HG02938 (cell line): ENCODE results near the gene SMIM1.
"Not testable (repeated sequence)": the region's sequence is repeated elsewhere in the genome, so short reads cannot be mapped to it uniquely, and the experiment has no call there.

Experiments
- ATAC-seq: cut with Tn5 transposase; IDR thresholded peaks from one replicate; pipeline ENCODE4 v1.9.1; 2021; ENCODE audit warnings: mild to moderate bottlenecking, moderate library complexity; ENCODE audit not compliant: unreplicated experiment

Gene SMIM1

DNA sequence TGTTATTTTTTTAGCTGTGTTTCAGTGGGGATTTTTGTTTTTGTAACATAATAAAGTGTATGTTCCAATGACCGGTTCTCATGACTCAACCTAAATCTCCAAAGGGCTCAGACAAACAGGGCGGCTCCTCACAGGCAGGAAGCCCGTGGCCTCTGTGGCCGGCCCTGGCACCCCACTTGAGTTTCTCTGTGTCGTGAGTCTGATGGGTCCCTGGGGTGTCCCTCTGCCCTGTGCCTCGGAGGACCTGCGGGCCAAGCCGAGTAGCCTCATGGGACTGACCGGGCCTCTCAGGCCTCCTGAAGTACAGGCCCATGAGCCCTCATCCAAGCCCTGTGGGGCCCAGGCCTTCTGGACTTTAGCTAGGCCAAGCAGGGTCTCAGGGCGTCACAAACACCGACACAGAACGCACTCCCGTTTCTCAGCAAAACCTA is 36.4 kb upstream of the SMIM1 start:
- no peak for ATAC-seq

DNA sequence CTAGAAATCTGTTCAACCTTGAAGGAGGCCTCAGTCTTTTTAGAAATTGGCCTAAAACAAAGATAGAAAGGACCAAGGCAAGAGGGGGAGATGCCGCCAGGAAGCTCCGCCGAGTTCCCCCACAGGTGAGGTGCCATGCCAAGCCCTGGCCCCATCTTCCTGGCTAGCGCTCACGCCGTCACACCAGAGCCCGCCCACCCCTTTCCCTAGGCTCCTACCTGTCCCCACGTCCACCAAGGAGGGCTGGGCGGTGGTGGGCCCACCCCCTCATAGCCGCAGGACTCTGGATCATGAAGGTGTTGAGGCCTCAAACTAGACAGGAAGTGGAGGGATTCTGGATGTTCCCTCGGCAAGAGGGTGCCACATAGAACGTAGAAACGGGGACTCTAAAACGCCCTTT is 35.8 kb upstream of the SMIM1 start:
- ATAC-seq = no peak

DNA sequence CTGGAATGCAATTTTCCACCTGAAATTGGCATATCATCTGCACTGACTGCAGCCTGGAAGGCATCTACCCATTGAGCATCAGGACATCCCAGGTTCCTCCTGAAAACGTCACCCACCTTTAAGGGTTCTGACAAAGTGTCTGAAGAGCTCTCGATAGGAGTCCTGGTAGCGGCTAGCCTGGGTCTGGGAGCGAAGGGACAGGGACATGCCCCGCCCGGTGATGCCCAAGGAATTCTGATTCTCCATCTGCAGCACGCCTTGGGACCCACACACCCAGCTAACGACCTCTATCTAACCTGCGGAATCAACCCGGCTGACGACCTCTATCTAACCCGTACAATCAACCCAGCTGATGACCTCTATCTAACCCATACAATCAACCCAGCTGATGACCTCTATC is 33.6 kb upstream of the SMIM1 start:
- no peak for ATAC-seq

DNA sequence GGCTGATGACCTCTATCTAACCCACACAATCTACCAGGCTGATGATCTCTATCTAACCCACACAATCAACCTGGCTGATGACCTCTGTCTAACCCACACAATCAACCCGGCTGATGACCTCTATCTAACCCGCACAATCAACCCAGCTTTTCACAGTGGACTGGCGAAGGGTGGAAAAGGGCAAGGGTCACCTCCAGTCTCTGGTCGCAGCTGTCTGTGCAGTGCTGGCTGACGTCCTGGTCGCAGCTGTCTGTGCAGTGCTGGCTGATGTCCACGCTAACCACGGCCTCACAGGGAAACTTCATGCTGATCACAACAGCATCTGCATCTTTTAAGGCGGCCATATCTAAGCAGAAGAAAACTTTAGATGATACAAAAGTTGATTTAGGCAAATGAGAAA is 32.5 kb upstream of the SMIM1 start:
- ATAC-seq = no peak

DNA sequence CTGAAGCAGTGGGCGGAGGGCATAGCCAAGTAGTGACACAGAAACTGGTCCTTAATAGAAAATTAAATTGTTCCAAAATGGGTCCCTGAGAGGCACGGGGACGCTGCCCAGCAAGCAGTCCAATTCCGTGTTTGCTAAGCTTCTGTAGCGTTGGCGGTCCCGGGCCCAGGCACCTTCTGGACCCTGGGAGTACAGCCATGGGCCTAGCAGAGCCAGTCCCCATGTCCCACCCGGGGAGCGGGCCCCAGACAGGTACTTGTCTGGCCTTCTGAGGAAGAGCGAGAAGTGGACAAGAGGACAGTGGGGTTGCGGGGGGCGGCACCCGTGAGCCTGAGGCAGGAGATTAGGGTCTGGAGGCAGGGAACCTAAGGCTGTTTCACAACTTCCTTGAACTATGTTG is 31.8 kb upstream of the SMIM1 start:
- ATAC-seq = no peak

DNA sequence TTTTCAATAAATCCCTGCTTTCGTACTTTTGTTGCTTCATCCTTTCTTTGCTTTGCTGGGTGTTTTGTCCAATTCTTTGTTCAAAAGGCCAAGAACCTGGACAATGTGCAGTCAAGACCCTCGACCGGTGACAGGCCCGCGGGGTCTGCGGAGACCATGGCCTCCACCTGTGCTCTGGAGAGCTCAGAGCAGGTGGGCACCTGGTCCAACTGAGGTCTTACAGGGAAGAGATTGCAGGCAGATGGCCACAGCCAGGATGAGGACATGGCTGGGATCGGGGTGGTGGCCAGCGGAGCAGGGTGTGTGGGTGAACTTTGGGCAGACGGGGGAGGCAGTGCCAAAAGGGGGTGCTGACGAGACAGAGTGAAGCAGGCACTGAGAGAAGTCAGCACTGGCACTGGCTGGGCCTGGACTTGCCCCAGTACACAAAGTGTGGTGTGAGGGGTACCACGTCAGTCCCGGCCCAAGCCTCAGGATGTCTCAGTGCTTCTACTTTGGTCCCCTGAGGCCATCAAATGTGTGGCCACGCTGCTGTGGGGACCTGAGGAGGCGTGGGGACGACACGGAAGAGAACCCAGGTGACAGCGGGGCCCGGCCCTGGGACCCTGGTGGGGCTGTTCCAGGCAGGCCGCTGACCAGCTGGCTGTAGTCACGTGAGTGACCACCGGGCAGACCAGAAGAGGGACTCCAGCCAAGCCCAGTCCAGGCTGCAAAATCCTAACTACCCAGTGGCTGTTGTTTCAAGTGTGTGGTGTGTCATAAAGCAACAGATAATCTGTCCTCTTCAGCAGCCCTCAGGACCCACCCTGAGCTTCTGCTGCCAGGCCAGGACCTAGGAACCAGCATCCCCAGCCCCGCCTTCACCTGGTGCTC is 30.7 kb upstream of the SMIM1 start:
- ATAC-seq = no peak

DNA sequence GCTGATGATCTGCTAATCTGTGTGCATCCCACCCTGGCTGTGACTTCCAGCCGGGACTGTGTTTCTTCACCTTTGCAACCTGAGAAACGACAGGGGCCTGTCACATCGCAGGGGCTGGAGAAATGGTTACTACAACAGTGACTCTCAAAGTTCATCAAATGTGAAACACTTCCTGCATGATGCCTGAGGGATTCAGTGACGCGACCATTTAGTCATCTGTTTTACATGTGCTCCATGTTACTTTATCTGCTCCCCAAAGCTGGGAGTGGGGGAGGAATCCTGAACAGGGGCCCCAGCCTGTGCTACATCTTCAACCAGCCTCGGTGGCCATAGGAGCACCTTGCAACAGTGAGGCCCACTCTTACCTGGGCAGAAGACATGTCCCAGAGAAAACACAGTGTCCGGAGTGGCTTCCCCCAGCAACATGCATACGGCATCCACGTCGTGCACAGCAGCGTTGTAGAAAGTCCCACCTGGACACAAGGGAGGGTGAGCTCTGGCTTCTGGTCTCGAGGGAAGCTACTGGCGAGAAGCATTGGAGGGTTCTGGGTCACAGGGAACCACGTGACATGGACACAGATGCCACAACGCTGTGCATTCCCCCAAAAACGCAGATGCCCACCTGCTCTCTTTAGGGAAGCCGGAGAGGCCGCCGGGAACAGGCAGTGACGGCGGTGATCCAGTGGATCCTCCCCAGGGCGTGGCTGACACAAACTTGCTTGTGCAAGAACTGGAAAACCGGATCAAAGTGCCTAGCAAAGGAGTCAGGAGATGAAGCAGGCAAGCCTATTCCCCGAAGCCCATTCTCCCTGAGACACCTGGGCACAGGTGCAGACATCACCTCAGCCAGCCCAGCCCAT is 29.9 kb upstream of the SMIM1 start:
- no peak for ATAC-seq

DNA sequence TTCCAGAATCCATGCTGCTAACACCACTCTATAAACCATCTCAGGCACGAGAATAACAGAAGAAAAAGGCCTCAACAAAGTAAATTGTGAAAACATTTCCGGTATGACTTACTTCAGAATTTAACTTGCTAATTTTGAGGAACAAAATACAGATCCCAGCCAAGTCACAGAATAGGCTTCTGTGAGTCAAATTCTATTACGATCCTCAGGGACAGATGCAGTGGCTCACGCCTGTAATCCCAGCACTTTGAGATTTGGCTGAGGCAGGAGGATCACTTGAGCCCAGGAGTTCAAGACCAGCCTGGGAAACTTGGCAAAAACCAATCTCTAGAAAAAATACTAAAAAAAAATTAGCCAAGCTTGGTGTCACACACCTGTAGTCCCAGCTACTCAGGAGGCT is 29.1 kb upstream of the SMIM1 start:
- ATAC-seq = no peak

DNA sequence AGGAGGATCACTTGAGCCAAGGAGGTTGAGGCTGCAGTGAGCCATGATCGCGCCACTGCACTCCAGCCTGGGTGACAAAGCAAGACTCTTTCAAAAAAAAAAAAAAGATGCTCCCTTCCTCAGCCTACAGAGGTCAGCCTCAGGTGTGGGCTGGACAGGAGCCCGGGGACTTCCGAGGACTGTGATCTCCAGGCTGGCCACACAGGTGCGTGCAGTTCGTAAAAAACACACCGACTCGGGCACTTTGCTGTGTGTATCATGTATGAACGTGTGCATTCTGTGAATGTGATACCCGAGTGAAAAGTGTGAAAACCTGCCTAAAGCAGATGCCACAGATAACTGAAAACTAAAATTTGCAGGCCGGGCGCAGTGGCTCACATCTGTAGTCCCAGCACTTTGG is 28.7 kb upstream of the SMIM1 start:
- ATAC-seq = no peak

DNA sequence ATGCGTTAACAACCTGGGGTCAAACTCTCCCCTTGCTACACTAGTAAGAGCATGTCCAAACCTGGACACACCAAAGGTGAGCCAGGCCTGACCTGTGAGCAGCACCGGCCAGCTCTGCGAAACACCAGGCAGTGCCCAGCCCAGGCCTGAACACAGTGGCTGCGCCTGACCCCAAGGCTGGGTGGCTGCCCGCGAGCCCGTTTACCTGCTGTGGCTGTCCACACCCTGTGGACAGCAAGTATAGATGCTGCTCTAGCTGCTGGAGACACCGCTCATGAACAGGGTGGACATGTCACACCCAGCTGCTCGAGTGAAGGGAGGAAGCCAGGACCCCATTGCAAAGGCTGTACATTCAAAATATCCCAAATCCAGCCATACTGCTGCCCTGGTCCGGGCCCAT is 27.9 kb upstream of the SMIM1 start:
- no peak for ATAC-seq

DNA sequence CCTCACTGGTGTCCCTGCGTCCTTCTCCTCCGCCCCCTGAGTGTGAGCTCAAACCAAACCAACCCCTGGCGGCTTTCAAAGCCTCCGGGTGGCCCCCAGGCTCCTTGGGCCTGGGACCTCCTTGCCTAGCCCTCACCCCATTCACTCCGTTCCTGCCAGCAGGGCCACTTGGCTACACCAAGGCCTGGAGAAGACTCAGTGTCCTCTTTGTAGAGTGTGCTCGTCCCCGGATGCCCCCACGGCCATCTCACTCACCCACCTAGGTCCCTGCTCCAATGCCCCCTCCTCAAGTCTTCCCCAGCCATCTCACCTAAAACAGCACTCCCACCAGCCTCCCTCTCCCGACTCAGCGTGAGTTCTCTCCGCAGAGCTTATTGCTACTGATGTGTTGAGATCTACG is 27.5 kb upstream of the SMIM1 start:
- no peak for ATAC-seq

DNA sequence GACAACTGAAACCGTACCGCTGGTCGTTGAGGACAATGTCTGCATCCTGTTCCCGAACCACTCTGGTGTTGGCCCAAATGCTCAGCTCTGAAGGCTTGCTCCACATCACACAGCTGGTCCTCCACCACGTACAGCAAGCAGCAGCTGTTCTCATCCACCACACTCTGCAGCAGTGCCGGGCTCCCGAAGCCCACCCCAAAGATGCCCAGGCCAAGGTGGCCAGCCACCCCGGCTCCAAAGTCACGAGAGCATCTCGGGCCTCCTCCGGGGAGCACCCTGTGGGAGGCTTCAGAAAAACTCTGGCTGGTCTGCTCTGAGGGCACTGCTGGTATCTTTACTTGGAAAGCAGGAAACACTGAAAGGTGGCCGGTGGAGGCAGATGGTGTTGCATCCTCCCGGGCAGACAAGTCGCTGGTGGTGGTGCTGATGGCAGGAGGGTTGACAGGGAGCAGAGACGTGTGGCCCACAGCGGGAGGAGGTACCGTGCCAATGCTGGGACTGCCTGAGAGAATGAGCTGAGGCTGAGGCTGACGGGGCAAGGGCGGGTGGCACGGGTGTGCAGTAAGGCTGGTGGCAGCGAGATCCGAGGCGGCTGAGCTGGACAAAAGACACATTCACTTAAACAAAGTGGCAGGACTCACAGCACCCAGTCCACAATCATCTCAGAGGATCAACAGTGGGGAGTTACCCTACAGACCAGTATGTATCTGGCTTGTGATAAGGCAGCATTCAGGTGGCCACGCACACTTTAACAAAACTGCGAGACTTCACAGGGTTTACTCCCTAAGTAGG is 26.8 kb upstream of the SMIM1 start:
- ATAC-seq = no peak

DNA sequence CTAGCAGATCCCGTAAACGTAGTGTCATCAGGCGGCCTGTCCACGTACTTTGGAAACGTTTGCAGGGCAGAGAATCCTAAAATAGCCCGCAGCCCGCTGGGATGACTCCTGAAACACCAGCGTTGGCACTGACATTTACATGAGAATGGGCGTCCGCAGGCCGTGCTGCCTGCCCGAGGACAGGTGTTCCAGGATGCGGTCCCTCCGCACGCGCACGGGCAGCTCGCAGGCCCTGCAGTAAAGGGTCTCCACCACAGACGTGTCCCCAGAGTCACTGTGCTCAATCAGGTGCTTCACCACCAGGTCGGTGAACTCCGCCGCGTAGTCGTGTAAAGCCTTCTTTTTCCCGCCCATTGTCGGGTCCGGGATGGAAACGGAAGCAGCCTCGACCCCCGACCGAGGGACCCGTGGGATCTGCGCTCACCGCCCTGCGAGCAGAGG is 26.1 kb upstream of the SMIM1 start:
- no peak for ATAC-seq

DNA sequence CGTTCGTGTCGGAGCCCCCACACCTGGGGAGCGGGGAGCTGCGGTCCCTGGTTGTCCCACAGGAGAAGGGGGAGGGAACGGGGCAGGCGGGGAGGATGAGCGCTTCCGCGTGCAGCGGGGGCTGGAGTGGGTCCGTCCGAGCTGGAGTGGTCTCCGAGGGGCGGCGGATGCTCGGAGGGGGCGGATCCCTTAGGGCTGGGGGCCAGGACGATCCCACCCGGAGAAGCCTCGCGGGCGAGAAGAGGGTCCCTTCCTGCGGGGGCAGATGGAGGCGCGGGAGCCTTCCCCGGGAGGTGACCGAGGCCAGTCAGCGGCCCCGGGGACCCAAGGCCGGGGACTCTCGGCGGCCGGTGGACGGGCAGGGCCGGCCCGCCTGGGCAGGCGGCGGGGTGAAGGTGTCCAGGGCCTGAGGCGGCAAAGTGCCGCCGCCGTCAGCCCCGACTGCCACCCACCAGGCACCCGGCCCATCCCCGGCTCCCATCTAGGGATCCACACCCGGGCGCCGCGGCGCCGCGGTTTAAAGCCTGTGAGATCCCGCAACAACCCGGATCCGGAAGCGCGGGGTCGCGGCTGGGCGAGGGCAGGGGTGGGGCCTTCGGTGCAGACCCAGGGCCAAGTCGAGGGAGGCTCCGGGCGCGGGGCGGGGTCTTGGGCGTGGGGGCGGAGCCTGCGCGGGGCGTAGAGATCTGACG is 25.6 kb upstream of the SMIM1 start:
- ATAC-seq = no peak

DNA sequence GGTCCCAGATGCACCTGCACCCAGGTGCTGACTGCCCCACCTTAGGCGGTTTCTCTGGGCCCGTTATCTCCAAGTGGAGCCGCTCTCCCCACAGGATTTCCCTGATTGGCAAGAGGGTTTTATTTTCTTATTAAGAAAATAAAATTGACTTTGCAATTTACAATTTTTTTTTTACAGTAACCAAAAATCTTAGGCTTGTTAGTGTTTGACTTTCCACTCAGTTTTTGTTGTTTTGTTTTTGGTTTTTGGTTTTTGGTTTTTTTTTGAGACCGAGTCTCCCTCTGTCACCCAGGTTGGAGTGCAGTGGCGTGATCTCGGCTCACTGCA is 25.1 kb upstream of the SMIM1 start:
- ATAC-seq = no peak

DNA sequence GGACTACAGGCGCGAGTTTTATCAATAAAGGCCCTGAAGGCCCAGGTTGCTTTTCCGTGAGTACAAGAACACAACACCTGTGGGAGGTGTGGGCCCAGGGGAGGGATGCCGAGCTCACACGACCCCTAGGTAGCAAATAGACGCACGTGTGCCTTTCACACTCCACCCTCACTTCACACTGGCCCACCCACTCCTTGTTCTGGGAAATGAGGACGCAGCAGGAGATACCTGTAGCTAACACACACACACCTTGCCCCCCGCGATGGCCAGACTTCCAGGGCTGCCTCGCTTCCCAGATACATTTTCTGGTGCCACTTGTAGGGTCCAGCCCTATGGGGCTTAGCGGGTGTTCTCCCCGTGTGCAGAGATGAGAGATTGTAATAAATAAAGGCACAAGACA is 24.6 kb upstream of the SMIM1 start:
- ATAC-seq = no peak

DNA sequence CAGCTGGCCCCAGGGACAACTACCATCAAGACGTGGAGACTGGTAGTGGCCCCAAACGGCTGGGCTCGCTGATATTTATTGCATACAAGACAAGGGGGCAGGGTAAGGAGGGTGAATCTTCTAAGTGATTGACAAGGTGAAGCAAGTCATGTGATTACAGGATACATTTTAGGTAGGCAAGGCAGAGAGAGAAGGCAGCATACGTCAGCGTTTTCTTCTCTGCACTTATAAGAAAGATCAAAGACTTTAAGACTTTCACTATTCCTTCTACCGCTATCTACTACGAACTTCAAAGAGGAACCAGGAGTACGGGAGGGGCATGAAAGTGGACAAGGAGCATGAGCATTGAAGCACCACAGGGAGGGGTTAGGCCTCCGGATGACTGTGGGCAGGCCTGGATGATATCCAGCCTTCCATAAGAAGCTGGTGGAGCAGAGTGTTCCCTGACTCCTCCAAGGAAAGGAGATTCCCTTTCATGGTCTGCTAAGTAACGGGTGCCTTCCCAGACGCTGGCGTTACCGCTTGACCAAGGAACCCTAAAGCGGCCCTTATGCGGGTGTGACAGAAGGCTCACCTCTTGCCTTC is 24.1 kb upstream of the SMIM1 start:
- not testable (repeated sequence) for ATAC-seq

DNA sequence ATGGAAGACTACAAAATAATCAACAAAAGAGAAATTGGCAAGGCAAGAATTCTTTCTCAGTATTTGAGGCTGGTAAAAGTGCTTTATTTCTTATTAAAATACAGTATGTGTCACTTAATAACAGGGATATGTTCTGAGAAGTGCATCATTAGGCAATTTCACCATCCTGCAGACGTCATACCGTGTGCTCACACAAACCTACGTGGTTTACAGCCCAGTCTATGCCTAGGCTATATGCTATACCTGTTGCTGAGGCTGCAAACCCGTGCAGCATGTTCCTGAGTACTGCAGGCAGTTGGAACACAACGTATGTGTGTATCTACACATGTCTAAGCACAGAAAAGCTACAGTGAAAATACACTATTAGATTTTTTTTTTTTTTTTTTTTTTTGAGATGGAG is 23.0 kb upstream of the SMIM1 start:
- no peak for ATAC-seq

DNA sequence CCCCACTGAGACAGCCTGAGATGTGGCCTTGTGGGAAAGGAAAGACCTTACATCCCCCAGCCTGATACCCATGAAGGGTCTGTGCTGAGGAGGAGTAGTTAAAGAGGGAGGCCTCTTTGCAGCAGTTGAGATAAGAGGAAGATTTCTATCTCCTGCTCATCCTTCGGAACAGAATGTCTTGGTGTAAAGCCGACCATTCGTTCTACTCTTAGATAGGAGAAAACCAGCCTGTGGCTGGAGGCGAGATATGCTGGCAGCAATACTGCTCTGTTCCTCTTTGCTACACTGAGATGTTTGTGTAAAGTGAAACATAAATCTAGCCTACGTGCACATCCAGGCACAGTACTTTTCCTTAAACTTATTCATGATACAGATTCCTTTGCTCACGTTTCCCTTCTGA is 21.8 kb upstream of the SMIM1 start:
- ATAC-seq = no peak

DNA sequence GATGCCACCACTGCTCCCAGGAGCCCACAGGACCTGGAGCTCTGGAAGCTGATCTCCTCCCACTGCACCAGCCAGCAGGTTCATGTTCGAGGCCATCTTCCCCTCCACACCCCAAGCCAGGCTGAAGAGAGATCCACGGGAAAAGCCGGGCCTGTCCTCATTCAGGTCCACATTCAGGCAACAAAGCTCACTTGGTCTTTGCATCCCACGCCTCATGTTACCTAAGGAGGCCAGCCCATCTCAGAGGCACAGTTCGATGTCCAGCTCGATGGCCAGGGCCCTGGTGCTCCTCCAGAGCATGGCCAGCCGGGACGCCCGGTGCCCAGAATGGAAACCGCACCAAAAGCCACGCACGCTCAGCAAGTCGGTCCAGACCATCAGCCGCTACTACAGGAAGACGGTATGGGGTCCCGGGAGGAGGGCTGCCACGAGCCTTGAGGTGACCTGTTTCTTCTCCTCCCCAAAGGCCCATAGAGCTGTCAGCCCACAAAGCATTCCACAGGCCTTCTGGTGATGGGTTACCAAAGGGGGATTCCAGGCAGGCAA is 20.1 kb upstream of the SMIM1 start, which contains the start of gene CCDC27:
Gene CCDC27, plus strand, starts transcription at position 51 of the 546 bp plus-strand sequence. Its CDS starts 32 bp downstream, at position 83.
- no peak for ATAC-seq
